NOMO-1 treated with dmso at 0.1 percent for 144 hours (cell line): Measurements from ENCODE around the gene PITRM1.

ENCODE experiments used
- DNase-seq: peaks from one replicate; lab custom pipeline; 2025; ENCODE audit not compliant: unreplicated experiment; lab: John Stamatoyannopoulos, UW

Gene PITRM1

GRCh38 chr10:3140280-3140679, 32.3 kb downstream of the PITRM1 start:
- DNase-seq: no peak

DNA sequence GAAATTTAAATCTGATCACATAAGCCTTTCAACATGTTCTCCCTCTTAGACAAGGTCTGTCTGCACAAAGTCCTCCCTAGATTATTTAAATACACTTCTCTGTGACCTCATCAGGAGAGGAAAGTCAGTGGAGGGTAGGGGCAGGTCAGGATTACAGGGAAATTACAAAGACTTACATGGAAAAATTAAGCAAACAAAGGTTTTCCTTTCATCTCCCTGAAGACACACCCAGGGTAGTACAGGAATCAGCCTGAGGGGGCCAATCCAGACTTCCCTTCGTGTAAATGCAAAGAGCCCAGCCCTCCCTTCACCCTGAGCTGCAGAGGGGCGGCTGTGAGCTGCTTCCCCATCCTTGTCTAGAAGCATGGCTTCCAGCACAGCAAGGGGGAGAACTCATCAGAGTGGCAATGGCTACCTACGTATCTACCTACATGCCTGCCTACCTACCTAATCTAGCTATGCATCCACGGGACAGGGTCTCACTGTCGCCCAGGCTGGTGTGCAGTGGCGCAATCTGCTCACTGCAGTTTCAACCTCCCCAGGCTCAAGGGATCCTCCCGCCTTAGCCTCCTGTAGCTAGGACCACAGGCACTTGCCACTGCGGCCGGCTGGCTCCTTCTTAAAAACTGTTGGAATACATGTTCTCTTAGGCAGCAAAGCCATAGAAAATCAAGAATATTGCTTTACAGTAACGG, 33.2 kb downstream of the PITRM1 start:
- no peak for DNase-seq

- DNase-seq: no peak
Measured at GRCh38 chr10:3137958-3138726, 34.4 kb downstream of the PITRM1 start.

DNA sequence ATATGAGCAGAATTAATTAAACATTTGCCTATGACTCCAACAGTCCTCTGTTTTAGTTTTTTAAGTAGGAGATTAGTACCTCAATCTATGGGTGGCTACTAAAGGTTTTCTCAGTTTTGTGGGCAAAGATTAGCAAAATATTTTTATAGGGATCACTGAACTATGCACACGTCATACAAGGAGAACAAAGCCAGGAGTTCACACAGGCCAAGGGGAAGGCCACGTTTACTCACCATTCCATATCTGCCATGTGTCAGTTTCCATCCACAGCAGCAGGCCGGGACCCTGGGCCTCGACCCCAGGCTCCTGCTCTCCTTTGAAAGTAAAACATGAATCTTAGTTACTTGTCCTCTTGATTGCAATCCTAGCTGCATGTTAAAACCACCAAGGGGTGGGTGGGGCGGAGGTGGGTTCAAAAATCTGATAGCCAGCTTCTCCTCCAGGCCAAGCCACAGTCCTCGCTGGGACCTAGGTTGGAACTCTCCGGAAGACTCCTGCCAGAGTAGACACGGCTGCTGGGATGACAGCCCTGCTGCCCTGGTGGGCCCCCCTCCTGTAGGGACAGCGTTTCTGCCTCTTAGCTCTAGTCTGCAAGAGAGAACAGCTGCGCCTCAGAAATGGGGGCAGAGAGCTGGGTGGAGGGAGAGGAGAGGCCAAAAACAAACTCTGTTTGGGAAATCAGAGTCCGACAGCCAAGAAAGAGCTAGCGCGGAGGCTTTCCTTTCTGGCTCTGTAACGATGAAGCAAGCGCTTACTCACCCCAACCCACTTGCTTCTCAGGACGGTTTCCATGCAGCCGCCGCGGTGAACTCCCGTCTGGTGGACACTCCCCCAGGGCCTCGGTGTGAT, 35.6 kb downstream of the PITRM1 start:
- no peak for DNase-seq

DNA sequence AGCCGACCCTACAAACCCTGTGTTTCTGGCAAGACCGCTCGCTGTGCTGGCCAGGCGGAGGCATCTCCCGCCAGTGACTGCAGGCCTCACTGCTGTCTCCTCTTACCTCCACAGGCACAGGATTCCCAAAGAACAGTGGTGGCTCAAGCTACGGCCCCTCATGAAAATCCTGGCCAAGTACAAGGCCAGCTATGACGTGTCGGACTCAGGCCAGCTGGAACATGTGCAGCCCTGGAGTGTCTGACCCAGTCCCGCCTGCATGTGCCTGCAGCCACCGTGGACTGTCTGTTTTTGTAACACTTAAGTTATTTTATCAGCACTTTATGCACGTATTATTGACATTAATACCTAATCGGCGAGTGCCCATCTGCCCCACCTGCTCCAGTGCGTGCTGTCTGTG, 36.2 kb downstream of the PITRM1 start:
- no peak for DNase-seq

- no peak for DNase-seq
Measured at GRCh38 chr10:3135006-3135405, 37.6 kb downstream of the PITRM1 start.

DNA sequence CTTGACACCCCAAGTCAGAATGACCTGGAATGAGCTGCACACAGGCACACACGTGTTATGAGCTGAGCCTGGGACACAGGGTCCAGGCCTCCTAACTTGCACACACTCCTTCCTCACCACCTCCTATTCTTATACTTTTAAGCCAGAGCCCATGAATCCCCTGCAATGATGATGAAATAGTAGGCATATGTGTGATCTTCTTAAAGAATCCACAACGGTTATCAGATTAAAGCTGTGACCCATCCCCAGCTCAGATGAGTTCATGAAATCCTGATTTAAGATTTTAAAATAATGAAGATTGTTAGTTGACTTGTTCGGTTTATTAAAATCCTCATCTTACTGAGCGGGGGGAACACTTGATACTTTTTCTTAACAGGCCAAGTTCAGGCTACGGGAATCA, 38.6 kb downstream of the PITRM1 start:
- no peak for DNase-seq

DNA sequence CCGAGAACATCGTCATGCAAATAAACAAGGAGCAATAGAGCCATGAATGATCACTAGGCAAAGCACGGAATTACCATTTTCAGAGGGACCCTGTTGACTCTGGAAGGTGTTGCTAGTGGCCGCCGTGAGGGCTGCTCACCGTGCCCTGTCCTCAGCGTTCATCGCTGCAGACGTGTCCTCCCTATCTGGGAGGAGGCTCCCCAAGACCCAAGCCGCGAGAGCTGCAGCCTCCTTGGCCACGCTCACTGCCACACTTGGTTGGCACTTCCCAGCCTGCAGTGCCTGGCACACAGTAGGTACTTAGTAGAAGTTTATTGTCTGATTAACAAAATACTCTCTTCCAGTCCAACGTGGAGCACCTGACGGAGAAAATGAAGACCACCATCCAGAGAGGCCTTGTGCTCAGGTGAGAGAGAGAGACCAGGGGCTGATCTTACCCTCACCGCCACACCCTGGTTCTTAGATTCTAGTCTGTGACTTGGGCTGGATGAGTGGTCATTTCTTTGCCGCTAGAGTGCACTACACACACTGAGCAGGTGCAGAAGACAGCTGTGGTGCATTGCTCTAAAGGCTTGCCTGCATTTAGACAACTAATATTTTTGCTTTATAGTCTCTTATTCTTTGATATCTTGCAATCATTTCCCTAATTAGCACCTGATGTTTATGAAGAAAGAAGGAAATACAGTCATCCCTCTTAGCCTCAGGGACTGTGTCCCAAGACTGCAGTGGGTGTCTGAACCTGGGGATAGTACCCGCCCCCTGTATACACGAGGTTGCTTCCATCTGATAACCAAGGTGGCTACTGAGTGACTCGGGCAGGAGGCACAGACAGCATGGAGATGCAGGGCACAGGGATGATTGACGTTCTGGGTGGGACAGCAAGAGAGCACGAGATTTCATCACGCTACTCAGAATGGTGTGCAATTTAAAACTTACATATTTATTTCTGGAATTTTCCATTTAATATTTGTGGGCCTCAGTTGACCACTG, 40.3 kb downstream of the PITRM1 start:
- DNase-seq: no peak

DNA sequence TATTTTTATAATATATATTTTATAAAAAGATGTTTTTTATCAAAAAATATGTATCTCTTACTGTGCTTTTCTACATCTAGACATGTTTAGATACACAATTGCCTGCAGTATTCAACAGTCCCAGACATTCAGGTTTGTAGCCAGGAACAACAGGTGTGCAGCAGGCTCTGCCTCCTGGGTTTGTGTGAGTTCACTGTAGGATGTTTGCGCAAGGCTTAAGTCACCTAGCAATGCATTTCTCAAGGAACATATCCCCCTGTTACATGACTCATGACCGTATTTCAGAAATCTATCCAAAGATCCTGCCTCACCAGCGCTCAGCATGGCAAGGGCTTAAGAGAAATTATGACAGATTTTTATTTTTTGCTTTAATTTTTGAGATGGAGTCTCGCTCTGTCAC, 41.5 kb downstream of the PITRM1 start:
- no peak for DNase-seq

- no peak for DNase-seq
Measured at GRCh38 chr10:3129581-3130340, 42.8 kb downstream of the PITRM1 start.

DNA sequence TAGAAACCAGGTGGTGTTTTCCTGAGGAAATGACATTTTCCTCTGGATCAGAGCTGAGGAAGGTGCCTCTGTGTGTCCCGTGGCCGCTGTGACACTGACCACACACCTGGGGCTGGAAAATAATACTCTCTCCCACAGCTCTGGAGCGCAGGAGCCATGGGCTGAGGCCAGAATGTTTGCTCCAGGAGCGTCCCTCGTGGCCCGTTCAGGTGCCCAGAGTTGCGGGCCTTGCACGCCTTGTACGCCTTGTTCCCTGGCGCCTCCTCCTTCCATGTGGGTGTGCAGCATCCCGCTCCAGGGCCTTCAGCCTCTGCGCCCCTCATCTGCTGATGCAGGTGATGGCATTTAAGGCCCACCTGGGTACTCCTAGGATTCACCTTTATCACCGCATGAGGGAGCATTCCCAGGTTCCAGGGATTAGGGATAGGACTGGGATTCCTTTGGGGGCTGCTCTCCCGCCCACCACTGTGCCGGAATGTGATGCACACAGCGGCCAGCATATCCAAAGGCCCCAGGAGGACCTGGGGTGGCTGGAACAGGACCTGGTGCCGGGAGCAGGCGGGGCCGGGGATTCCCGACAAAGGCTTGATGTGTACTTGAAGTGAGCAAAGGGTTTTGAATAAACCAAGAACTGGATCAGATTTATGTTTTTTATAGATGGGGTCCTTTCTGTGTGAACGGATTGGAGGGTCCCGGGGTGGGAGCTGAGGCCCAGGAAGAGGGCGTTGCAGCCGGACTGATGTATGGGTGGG, 44.0 kb downstream of the PITRM1 start:
- no peak for DNase-seq

GRCh38 chr10:3127921-3128320, 44.7 kb downstream of the PITRM1 start:
- DNase-seq: no peak

DNA sequence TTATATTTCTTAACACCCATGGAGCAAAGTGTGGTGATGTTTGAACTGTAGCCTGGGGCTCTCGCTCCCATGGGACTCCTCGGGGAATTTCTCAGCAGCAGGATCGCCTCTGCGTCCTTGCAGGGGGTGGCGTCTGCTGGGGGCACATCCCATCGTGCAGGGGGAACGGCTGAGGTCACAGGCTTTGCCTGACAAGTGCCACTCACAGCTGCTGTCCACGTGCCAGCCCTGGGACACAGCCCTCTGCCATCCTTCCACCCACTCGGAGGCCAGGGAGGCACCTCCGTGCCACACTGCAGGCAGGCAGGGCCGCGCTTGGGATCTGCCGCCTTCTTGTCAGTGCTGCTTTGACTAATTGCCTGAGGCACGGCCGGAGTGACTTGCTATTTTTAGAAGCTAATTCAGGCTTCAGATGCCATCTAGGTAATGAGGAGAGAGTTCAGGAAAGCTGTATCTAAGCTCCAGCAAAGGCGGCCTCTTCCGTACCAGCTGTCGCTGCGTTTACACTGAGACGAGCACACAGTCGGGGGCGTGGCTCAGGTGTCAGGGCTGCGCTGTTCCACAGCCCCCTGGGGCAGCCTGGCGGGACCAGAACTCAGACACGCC, 45.7 kb downstream of the PITRM1 start:
- DNase-seq: no peak

- no peak for DNase-seq
Measured at GRCh38 chr10:3126249-3126648, 46.3 kb downstream of the PITRM1 start.

DNA sequence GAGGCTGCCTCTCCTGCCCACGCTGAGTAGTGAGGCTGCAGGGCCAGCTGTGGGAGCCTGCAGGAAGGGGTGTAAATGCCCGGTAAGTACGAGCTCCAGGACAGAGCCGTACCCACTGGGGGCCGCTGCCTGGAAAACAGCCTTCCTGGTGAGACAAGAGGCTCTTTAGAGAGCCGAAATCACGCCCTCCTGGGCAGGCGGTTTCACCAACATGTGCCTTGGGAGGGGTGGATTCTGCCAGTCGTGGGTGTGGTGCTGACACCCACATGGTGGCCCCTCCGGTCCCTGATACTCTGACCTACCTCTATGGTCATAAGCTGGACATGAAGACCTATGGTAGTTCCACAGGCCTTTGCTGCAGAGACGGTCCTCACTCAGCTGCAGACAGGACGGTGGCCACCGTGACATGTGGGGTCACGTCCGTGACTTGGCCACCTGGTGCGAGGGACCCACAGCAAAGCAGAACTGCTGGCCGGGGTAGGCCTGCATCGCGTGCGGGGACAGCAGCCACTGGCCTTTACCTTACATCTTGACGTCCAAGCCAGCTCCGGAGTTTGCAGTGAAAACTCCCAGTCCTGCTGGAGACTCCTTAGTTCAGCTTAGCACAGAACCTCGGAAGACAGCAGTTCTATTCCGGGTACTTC, 46.9 kb downstream of the PITRM1 start:
- DNase-seq: no peak

GRCh38 chr10:3124412-3125175, 48.0 kb downstream of the PITRM1 start:
- no peak for DNase-seq

GRCh38 chr10:3123571-3124411, 48.8 kb downstream of the PITRM1 start:
- no peak for DNase-seq
